Measurements from ENCODE around the gene ACSS1. TPM values are rescaled to one million over a fixed set of nuclear protein-coding genes. Genes with fewer than 3 reads are reported as not detected.
A peak's percentile ranks its signal among the peaks of the same experiment; 100 is the strongest.

Gene ACSS1
- total RNA-seq, 1 experiment from 2014 or later: 0.61 TPM

DNA sequence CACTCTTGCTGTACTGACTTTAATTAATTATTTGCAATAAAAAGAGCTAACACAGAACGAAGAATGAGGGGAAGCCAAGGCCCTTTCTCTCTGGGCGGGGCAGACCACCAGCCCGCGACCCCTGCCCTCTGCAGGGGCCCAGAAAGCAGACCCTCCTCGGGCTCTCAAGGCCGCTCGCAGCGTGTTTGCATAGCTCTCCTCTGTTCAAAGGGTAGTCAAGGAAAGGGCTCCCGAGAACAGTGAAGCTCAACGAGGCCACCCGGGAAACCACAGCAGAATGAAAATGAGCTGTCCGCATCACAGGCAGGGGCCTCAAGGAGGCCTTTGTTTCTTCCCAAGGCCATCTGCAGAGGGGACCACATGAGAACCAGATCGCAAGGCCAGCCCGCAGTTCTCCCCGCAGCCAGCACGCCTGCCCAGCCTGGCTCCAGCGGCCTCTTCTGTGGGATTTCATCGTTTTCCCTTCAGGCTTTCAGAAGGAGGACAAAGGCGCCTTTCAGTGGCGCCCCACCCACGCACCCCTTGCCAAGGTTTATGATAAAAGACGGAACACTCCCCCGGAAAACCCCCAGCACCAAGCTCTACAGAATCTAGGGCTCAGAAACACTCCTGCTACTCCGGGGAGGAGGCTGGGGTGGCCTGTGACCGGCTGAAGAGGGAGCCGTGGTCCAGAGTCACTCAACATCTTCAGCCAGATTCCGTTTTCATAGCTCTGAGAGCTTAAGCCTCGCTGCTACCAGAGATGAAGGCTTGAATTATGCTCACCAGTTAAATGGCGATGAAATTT is 25.3 kb downstream of the ACSS1 start:
- Histone ChIP-seq H2BK120ac (ENCODE audit: low read depth, low read length, poor library complexity, severe bottlenecking) (no peak overlapping the region), H4K20me1 (ENCODE audit: control insufficient read depth, insufficient read depth, insufficient read length) (no peaks in the 10 kb centered on the region), H3K4me1 (ENCODE audit: insufficient read depth, low read length) (no peaks in the 10 kb centered on the region; the same call in 1 of the 2 replicates), H3K79me1 (ENCODE audit: insufficient read depth, low read depth, low read length, poor library complexity, severe bottlenecking) (no peaks in the 10 kb centered on the region), H2BK15ac (ENCODE audit: low read depth, low read length) (no peak overlapping the region), H3K23me2 (ENCODE audit: insufficient read length, low read depth, low read length, poor library complexity, severe bottlenecking) (no peaks in the 10 kb centered on the region), H3K4me2 (ENCODE audit: insufficient read depth, insufficient read length, low read length) (no peak overlapping the region), H3K27ac (ENCODE audit: insufficient read length, low read depth, low read length) (no peak overlapping the region), H4K91ac (ENCODE audit: insufficient read length, low read depth, low read length) (no peak overlapping the region), H3K4ac (ENCODE audit: low read depth, low read length) (no peak overlapping the region), H2BK20ac (ENCODE audit: low read depth, low read length, poor library complexity, severe bottlenecking) (no peak overlapping the region), H3K18ac (ENCODE audit: insufficient read length, low read depth, low read length) (no peak overlapping the region), H3T11ph (ENCODE audit: low read length) (no peak overlapping the region), H4K5ac (ENCODE audit: insufficient read length, low read depth, low read length) (no peak overlapping the region), H2BK5ac (ENCODE audit: insufficient read length, low read length) (no peak overlapping the region), H2AFZ (ENCODE audit: low read length) (no peak overlapping the region), H2AK5ac (ENCODE audit: insufficient read length, low read length) (no peak overlapping the region), H3K9ac (ENCODE audit: extremely low read depth, insufficient read length, low read length) (no peak overlapping the region), H3K14ac (ENCODE audit: insufficient read depth, low read length) (no peak overlapping the region), H3K79me2 (ENCODE audit: insufficient read depth, low read length) (no peaks in the 10 kb centered on the region), H3K9me3 (ENCODE audit: control insufficient read depth, low read depth, low read length) (no peaks in the 10 kb centered on the region), H3K23ac (ENCODE audit: insufficient read length, low read depth, low read length) (no peak overlapping the region), H4K8ac (replicated peaks; ENCODE audit: insufficient read length, low read depth, low read length) (no peak overlapping the region), H2BK12ac (ENCODE audit: insufficient read length, low read depth, low read length) (no peak overlapping the region), H3K27me3 (ENCODE audit: insufficient read depth, low read length) (no peaks in the 10 kb centered on the region), H3K56ac (ENCODE audit: insufficient read length, low read depth, low read length) (no peak overlapping the region)
- H3K4me1 Mint-ChIP-seq: peaks cover 16% of the 10 kb centered on the region in 2 experiments
- WGBS (ENCODE audit: extremely low coverage, insufficient read length, low lambda C conversion rate): no CpG with 5 or more reads among the region's 29 CpGs
- no peaks in the 10 kb centered on the region for H3K9me3 Mint-ChIP-seq
- peak overlapping the region in 1 of 3 experiments; percentile 34; a peak in 1 of 7 replicates for H3K27ac Mint-ChIP-seq
- H3K27me3 Mint-ChIP-seq (ENCODE audit: low read depth): peaks cover 20% of the 10 kb centered on the region
- H3K4me3 Mint-ChIP-seq: no peak overlapping the region
- H3K36me3 Mint-ChIP-seq (ENCODE audit: insufficient read depth in 1 of 3, low read depth in 3 of 3): peaks cover 0 to 2% (median 0%) of the 10 kb centered on the region in 3 experiments; a peak in 1 of 7 replicates
- TF ChIP-seq, protein P1, sequence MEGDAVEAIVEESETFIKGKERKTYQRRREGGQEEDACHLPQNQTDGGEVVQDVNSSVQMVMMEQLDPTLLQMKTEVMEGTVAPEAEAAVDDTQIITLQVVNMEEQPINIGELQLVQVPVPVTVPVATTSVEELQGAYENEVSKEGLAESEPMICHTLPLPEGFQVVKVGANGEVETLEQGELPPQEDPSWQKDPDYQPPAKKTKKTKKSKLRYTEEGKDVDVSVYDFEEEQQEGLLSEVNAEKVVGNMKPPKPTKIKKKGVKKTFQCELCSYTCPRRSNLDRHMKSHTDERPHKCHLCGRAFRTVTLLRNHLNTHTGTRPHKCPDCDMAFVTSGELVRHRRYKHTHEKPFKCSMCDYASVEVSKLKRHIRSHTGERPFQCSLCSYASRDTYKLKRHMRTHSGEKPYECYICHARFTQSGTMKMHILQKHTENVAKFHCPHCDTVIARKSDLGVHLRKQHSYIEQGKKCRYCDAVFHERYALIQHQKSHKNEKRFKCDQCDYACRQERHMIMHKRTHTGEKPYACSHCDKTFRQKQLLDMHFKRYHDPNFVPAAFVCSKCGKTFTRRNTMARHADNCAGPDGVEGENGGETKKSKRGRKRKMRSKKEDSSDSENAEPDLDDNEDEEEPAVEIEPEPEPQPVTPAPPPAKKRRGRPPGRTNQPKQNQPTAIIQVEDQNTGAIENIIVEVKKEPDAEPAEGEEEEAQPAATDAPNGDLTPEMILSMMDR (conservative IDR thresholded peaks at IDR 0.05): no peak; the same call in 2 of the 3 replicates
- DNase-seq: peak; percentile 46

Data from H9 (cell line).